Measurements from ENCODE around the gene EMC1.

- TF ChIP-seq, protein P1, sequence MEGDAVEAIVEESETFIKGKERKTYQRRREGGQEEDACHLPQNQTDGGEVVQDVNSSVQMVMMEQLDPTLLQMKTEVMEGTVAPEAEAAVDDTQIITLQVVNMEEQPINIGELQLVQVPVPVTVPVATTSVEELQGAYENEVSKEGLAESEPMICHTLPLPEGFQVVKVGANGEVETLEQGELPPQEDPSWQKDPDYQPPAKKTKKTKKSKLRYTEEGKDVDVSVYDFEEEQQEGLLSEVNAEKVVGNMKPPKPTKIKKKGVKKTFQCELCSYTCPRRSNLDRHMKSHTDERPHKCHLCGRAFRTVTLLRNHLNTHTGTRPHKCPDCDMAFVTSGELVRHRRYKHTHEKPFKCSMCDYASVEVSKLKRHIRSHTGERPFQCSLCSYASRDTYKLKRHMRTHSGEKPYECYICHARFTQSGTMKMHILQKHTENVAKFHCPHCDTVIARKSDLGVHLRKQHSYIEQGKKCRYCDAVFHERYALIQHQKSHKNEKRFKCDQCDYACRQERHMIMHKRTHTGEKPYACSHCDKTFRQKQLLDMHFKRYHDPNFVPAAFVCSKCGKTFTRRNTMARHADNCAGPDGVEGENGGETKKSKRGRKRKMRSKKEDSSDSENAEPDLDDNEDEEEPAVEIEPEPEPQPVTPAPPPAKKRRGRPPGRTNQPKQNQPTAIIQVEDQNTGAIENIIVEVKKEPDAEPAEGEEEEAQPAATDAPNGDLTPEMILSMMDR (IDR thresholded peaks at IDR 0.05), result no peak
- TF ChIP-seq POLR2A (IDR thresholded peaks at IDR 0.05), result no peak
Measured at GRCh38 chr1:19284881-19285280, 33.6 kb upstream of the EMC1 start.

Measured in thyroid gland (tissue), 4 donors.